Fibroblast of skin of abdomen (primary cell): ENCODE results near the gene NAT14.

Source experiments
- DNase-seq: peaks from one replicate; pipeline ENCODE4 v3.0.0-alpha.2; 2013

NAT14 gene

DNA sequence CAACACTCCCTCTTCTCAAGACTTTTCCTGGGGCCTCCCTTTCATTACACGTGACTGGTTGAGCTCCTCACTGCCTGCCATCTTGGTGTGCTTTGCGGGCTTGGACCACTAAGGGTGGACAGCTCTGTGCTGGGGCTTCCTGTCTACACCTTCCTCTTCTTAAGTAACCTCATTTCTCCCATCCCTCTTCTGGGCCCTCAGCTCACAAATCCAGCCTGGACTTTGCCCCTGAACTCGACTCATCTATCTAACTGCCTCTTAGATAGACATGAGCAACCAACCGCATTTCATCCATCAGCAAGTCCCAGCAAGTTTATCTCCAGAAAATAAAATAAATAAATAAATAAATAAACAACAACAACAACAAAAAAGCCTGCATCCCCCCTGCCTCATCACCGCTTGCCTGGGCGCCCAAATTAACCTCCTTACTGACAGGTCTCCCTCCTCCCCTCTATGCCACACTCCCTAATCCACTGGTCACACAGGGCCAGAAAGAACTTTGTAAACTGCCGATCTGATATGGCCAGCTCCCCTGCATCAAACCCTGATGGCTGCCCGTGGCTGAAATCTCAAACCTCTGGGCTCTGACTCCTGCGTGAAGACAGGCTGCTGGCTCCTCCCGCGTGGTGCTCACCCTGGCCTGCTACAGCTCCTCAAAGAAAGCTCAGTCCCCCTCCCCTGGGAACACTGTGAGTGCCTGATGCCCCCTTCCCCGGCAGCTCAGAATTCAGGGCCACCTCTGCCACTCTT is 31.3 kb upstream of the NAT14 start:
- DNase-seq = no peak

DNA sequence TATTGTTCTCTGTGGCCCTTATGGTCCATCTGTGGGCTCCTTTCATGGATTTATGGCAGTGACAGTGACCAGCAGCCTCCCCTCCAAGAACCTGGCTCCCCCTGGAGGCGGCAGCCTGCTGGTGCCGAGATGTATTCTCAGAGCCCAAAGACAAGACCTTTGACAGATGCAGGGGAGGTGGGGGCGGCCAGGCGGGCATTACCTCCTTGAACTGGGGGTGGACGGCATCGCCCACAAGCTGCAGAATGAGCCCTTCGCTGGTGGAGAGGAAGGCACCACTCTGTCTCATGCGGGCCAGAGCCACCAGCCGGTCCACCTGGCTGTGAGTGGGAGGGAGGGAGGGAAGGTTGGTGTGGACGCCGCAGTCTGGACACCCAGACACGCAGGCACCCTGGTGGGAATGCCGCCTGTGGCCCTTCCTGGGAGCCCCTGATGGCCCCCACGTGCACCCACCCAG is 30.2 kb upstream of the NAT14 start:
- DNase-seq = no peak

DNA sequence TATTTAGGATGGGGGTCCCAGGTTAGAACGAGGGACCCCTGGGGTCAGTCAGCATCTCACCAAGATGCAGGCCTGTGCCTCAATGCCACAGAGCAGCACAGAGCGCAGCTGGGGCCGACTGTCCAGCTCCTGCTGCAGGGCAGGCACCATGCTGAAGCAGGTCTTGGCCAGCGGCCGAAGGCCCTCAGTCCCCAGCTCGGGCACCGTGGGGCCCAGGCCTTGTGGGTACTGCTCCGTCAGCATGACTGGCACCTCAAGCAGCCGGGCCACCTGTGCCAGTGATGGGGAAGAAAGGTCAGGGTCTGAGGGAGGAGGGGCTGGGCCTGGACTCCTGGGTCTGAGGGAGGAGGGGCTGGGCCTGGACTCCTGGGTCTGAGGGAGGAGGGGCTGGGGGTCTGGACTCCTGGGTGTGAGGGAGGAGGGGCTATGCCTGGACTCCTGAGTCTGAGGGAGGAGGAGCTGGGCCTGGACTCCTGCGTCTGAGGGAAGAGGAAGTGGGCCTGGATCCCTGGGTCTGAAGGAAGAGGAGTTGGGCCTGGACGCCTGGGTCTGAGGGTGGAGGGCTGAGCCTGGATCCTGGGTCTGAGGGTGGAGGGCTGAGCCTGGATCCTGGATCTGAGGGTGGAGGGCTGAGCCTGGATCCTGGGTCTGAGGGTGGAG is 29.3 kb upstream of the NAT14 start:
- DNase-seq = no peak

DNA sequence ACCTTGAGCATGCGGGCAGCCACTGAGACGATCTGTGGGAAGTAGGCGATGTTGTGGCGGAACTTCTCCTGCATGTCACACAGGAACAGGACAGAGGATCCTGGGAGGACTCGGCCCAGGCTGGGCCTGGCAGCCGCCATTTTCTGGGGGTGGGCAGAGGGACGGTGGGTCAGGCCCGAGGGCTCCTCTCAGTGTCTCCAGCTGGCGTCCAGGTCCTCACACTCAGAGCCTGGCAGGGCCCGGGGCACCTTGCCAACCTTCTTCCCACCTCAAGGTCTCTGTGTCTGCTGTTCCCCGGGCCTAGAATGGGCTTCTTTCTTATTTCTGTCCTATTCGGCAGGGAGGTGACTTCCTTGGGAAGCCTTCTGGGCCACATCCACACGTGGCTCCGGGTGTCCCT is 28.6 kb upstream of the NAT14 start:
- no peak for DNase-seq

DNA sequence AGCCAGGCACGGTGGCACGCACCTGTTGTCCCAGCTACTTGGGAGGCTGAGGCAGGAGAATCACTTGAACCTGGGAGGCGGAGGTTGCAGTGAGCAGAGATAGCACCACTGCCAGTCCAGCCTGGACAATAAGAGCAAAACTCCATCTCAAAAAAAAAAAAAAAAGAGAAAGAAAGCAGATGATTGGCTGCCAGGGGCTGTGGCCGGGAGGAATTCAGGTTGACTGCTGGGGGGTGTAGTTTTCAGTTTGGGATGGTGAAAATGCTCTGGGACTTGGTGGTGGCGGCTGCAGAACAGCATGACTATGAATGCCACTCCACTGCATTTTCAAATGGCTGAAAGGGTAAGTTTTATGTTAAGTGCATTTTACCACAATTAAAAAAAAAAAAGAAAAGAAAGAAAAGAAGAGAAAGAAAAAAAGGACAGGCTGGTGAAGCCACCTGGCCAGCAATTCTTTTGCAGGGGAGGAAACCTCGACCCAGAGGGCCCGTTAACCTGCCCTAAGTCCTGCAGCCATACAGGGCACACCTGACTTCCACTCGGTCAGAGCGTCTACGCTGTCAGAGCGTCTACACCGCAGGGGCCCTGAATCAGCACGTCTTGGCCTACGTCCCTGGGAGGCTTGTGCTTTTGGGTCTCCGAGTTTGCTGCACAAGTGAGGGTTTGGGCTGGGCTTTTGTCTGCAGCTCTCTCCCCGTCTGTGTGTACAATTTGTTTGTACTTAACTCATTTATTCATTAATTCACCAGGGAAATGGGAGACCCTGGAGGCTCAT is 27.1 kb upstream of the NAT14 start:
- DNase-seq = no peak

DNA sequence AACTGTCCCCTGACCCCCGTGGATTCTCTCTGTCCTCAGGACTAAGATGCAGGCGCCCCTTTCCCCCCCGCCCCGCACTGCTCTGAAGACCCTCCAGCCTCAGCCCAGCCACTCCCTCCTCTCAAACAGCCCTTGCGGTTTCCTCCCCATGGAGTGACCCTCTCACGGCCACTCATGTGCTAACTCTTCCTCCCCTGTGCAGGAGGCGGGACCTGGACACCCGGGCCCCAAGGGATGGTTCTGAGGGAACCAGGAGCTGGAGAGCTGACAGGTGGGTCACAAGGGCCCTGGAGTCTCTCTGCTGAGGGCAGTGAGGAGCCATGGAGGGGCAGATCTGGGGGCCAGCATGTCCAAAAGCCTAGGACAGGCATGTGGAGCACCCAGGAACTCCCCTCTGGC is 25.4 kb upstream of the NAT14 start:
- no peak for DNase-seq

DNA sequence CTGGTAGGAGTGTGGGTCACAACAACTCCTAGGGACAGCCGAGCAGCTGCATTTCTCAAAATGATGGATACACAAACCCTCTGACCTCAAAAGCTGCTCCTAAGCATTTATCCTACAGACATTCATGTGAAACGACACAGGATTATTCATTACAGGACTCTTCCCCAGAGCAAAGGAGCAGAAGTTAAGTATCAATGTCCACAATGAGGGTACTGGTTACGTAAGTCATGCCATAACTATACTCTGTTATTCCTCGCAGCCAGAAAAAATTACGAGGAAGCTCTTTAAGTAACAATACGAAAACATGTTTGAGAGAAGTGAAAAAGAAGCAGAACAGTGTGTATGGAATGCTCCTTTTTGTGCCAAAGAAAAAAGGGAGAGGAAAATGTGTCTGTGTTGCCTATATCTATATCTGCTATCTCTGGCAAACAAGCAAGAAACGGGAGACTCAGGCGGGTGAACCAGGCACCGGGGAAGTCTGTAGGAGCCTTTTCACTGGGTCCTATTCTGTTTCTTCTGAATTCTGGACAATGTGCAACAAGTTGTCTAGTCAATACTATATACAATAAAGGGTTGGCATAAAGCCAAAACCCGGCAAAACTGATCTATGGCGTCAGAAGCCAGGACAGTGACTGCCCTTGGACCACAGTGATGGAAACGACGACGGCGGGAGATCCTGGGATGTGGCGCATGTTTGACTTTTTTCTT is 24.9 kb upstream of the NAT14 start:
- no peak for DNase-seq

DNA sequence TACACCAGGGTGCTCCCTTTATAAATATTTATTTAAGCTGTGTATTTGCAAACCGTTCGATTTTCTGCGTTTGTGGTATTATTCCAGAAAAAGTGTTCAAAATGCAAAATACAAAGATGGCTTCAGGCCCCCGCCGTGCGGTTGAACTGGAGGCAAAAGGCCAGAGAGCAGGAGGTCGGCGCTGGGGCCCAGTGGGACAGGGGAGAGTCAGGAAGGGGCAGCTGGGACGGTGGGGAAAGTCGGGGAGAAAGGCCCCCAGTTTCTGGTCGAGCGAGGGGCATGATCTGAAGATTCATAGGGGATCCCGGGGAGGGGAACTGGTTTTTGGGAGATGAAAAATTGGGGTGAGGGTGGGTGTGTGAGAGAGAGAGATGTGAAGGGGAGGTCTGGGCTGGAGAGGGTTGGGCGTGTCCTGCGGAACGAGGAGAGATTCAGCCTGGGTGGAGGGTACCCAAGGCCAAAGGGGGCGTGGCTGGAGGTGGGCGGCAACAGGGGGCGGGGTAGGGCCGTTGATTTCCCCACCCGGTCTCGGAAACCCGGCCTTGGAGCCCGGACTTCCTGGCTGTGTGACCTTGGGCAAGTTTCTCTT is 24.2 kb upstream of the NAT14 start:
- DNase-seq = peak; percentile 81

DNA sequence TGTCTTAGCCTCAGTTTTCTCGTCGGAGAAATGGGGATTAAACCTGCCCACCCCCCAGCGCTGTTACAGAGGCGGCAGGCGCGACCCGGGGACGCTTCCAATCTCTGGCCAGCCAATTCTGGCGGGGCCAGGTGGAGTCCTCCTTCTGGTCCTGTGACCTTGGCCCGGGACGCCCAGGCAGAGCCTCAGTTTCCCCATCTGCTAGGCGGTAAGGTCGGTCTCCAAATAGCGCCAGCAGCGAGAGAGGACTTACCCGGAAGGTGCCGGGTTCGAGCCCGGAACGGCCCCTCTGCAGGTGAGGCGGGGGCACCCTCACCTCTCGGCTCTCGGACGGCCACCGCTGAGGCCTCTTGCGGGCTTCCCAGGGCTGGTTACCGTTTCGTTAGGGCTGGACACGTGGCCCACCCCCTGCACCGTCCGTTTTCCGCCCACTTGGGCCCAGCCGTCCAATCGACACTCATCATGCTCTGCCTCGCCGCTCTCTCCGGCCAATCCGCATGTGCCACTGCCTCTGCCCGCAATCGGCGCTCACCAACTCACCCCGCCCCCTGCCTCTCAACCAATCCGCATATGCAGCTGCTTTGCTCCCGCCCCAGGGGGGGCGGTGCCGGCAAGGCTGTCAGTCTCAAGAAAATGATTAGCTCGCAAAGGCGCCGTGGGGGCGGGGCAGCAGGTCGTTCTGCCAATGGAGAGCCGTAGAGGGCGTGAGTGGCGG is 23.6 kb upstream of the NAT14 start, which contains the start of gene ISOC2:
ISOC2 (minus strand) TSS at position 384 of the 715 bp plus-strand sequence. CDS start 5,156 bp downstream, outside the sequence.
- DNase-seq = peak; percentile 100

DNA sequence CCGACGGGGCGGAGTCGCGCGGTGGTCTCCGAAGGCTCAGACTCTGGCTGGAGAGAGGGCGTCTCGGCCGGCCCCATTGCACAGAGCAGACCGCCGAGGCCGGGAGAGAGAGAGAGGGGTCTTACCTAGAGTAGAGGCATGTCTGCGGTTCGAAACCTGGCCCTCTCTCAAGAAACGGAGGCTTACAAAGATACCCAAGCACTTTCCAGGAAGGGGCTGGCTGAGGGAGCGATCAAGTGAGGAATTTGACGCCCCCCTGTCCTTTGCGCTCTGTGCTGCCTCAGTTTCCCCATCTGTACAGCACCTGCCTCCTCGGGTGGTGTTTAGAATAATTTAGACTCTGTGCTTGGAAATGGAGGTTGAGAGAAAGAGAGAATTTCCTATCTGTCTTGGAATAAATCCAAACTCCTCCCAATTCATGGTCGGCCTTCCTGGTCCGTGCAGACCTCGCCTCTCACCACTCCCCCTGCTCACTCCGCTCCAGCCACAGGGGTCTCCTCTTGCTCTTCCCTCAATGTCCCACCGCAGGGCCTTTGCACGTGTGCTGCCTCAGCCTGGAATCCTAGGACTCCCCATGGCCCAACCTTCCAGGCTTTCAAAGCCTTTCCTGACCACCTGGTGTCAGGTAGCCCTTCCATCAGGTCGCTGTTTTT is 22.9 kb upstream of the NAT14 start:
- peak; percentile 23 for DNase-seq

DNA sequence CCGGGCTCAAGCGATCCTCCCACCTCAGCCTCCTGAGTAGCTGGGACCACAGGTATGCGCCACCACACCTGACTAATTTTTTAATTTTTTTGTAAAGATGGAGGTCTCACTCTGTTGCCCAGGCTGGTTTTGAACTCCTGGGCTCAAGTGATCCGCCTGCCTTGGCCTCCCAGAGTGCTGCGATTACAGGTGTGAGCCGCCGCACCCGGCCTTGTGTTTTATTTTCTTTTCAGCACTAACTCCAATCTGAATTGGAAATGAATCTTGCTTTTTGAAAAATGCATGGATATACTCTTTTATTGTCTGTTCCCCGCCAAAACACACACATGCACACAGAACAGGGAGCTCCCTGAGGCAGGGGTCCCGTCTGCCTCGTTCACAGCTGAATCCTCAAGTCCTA is 22.3 kb upstream of the NAT14 start:
- DNase-seq = no peak

DNA sequence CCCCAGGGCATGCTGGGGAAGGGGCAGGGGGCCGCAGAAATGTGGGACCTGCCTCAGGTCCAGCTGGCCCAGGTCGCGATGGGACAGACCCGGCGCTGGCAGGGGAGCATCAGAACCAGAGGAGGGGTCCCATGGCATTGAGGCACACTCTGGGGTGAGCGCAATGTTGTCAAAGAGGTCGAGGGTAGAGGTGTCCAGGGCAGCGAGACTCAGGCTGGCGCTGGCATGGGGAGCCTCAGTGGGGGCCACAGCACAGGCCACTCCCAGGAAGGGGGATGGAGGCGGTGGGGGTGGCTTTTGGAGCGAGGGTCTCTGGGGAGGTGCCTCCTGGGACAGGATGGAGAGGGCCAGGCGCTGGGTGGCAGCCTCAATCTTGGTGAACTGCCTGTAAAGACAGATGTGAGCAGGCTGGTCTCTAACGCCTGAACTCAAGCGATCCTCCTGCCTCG is 21.4 kb upstream of the NAT14 start:
- no peak for DNase-seq

DNA sequence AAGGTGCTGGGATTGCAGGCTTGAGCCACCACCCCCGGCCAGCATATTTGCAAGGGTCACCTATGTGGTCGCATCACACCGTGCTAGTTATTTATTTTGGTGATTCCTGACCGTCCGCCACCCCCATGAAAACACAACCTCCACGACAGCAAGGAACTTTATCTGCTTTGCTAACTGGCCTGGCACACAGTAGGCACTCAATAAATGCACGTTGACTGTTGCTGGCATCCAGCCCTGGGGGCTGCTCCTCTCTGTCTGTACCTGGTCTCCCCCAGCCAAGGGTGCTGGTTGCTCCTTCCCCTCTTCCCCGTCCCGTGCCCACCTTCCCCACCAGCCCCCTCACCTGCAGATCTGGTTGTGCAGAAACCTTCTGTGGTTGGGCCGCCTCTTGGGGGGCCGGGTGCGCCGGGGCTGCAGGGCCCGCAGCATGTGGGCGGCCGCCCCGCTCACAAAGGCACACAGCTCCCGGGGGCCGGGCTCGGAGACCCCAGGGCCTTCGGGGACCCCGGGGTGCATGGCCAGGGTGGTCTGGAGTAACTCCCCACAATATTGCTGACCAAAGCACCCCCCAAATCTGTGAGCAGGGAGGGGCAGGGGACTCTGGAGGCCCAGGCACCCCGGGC is 20.8 kb upstream of the NAT14 start:
- DNase-seq = no peak

DNA sequence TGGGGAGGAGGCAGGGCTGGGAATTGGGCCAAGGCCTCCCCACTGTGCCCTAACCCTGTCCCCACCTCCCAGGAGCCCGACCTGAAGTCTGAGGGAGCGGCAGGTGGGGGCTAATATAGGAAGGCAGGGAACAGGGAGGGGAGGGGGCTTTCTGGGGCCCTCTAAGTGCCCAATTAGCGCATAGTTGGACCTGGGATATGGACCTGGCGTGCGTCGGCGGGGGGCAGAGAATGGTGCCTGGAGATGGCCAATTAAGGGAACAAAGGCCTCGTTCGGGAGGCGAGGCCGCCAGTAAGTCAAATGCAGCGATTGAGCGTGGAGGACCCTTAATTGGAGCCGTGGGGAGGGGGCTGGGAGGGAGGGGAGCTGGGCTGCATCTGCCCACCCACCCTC is 20.3 kb upstream of the NAT14 start, which contains the start of gene C19orf85:
C19orf85 (minus strand) TSS at position 90 of the 393 bp plus-strand sequence. CDS start 197 bp downstream, outside the sequence.
- no peak for DNase-seq

DNA sequence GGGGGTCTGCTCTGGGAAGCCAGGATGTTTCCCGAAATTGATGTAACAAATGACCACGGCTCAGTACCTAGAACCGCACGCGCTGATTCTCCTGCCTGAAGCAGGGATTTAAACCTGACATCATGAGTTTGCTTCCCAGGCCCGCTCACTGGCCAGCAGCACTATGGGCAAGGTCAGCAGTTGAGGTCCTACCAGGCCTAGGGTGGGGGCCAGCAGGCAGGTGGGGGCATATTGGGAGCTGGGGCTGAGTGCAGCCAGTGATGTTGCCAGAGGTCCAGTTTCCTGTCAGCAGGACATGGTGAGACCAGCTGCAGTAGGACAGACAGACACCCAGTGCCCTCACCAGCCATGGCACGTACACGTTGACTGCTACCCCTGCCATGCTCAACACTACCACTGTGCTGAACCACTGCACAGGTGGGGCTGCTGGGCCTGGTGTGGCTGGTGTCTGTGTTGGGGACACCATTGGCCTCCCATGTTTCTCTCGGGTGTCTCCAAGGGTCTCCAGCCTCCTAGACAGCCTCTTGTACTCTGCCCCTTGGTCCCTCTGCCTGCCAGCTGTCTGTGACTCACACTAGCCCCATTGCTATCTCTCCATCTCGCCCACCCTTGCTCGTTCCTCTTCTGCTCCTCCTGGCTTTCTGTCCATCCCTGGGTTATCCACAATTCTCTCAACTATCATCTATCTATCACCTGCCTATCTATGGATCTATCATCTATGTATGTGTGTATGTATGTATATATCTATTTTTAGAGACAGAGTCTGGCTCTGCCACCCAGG is 19.3 kb upstream of the NAT14 start:
- no peak for DNase-seq

DNA sequence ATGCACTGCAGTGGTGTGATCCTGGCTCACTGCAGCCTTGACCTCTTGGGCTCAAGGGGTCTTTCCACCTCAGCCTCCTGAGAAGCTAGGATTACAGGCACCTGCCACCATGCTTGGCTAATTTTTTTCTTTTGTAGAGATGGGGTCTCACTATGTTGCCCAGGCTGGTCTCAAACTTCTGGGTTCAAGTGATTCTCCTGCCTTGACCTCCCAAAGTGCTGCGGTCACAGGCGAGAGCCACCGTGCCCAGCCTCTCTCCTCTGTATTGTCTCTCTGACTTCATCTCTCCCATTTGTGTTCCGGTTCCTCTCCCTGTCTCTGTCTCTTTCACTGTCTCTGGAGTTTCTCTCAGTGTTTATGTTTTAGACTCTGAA is 18.8 kb upstream of the NAT14 start:
- no peak for DNase-seq

DNA sequence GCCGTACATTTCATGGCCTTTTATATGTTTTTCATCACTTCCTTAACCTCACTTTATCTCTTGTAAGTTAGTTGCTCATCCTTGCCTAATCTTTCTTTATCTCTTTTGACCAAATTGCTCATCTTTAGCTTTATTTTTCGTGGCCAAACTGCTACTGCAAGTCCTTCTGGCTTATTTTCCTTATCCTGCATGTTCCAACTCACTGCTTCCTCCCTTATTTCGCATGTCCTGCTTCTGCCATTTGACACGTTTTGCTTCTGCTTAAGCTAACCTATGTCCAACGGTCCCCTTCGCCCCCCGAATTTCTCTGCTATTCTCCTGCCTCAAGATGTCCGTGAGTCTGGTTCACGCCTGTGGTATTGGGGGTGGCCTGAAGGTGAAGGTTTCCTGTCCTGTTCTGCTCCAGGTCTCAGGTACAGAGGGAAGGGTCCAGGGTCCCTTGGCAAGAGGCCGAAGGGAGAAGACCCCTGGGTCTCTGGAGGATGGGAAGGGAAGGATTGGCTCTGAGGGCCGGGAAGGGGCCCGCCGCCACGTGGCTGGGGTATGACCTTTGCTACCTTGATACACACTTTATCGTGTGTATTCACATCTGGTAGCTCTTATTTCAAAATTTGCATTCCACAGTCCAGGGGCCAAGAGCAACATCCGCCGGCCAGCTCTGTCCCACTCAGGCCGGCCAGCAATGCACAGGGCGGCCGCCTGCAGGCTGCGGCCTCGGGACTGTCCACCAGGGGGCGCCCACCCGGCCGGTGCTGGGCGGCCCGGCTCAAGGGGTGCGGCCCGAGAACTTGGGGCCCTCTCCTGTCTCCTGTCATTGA is 17.5 kb upstream of the NAT14 start:
- peak; percentile 44 for DNase-seq

DNA sequence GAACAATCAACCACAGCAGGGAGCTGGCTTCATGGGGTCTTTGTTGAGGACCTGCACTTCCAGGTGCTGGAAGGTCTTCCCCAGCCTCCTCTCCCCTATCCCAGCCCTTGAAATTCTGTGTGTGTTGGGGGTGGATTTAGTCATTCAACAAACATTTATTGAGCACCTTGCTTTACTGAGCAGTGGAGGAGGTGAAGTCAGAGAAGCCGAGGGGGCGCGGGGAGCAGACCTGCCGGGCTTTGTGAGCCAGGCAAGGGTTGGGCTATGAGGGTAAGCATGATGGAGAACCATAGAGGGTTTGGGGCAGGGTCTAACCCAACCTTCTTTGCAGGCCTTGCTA is 17.0 kb upstream of the NAT14 start:
- no peak for DNase-seq

DNA sequence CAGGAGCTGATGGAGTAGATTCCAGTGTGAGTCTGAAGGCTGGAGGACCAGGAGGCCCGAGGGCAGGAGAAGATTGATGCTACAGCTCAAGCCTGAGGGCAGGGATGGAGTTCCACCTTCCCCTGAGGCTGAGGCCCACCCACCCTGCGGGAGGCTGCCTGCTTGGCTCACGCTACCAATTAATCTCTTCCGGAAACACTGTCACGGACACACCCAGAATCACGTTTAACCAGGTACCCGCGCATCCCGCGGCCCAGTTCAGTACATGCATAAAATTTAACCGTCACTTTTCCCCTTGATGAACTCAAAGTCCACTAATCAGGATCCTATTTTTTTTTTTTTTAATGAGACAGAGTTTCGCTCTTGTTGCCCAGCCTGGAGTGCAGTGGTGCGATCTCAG is 13.7 kb upstream of the NAT14 start:
- DNase-seq = no peak
